Measurements from ENCODE around the gene HCFC1.

HCFC1 gene

GRCh38 chrX:154006947-154007346 lies 35.3 kb upstream of the HCFC1 start:
- H3K4me3 ChIP-seq (ENCODE audit: low read depth, low read length) = no peak overlapping the region
- no peaks in the 10 kb centered on the region for H3K9me3 ChIP-seq (ENCODE audit: control insufficient read depth, low read length)
- no peaks in the 10 kb centered on the region for H3K4me1 ChIP-seq
- no peak overlapping the region for H3K27ac ChIP-seq
- no peak overlapping the region for H3K4me2 ChIP-seq (ENCODE audit: low read length)
- no peak overlapping the region for H2AFZ ChIP-seq
- H3K79me2 ChIP-seq = no peaks in the 10 kb centered on the region
- no peak overlapping the region for H3K9ac ChIP-seq
- no peaks in the 10 kb centered on the region for H3K27me3 ChIP-seq (ENCODE audit: control insufficient read depth, insufficient read depth, low read length)
- H3K36me3 ChIP-seq (ENCODE audit: control insufficient read depth, insufficient read depth, low read length) = no peaks in the 10 kb centered on the region
- TF ChIP-seq CTCF (IDR thresholded peaks at IDR 0.05) = no peak

GRCh38 chrX:154004315-154004714 lies 32.7 kb upstream of the HCFC1 start:
- no peak overlapping the region for H3K4me2 ChIP-seq (ENCODE audit: low read length)
- TF ChIP-seq CTCF (IDR thresholded peaks at IDR 0.05) = no peak
- no peak overlapping the region for H2AFZ ChIP-seq
- H3K4me1 ChIP-seq = no peaks in the 10 kb centered on the region
- no peak overlapping the region for H3K27ac ChIP-seq
- no peaks in the 10 kb centered on the region for H3K27me3 ChIP-seq (ENCODE audit: control insufficient read depth, insufficient read depth, low read length)
- no peaks in the 10 kb centered on the region for H3K79me2 ChIP-seq
- H3K4me3 ChIP-seq (ENCODE audit: low read depth, low read length) = no peak overlapping the region
- no peaks in the 10 kb centered on the region for H3K9me3 ChIP-seq (ENCODE audit: control insufficient read depth, low read length)
- no peaks in the 10 kb centered on the region for H3K36me3 ChIP-seq (ENCODE audit: control insufficient read depth, insufficient read depth, low read length)
- no peak overlapping the region for H3K9ac ChIP-seq

- no peak overlapping the region for H3K4me3 ChIP-seq (ENCODE audit: low read depth, low read length)
- H3K9me3 ChIP-seq (ENCODE audit: control insufficient read depth, low read length) = no peaks in the 10 kb centered on the region
- H3K27me3 ChIP-seq (ENCODE audit: control insufficient read depth, insufficient read depth, low read length) = no peaks in the 10 kb centered on the region
- H3K9ac ChIP-seq = no peak overlapping the region
- no peaks in the 10 kb centered on the region for H3K4me1 ChIP-seq
- H3K79me2 ChIP-seq = no peaks in the 10 kb centered on the region
- no peak overlapping the region for H2AFZ ChIP-seq
- H3K36me3 ChIP-seq (ENCODE audit: control insufficient read depth, insufficient read depth, low read length) = no peaks in the 10 kb centered on the region
- no peak overlapping the region for H3K27ac ChIP-seq
- TF ChIP-seq CTCF (IDR thresholded peaks at IDR 0.05) = no peak
- no peak overlapping the region for H3K4me2 ChIP-seq (ENCODE audit: low read length)
Measured at GRCh38 chrX:154002215-154002719, 30.6 kb upstream of the HCFC1 start.

GRCh38 chrX:154000051-154000450 lies 28.4 kb upstream of the HCFC1 start:
- Histone ChIP-seq H3K4me2 (ENCODE audit: low read length) (no peak overlapping the region), H3K79me2 (no peaks in the 10 kb centered on the region), H3K36me3 (ENCODE audit: control insufficient read depth, insufficient read depth, low read length) (no peaks in the 10 kb centered on the region), H3K4me3 (ENCODE audit: low read depth, low read length) (no peak overlapping the region), H3K27me3 (ENCODE audit: control insufficient read depth, insufficient read depth, low read length) (no peaks in the 10 kb centered on the region), H2AFZ (no peak overlapping the region), H3K9ac (no peak overlapping the region), H3K27ac (no peak overlapping the region), H3K9me3 (ENCODE audit: control insufficient read depth, low read length) (no peaks in the 10 kb centered on the region), H3K4me1 (no peaks in the 10 kb centered on the region)
- TF ChIP-seq CTCF (IDR thresholded peaks at IDR 0.05) = no peak

GRCh38 chrX:153999359-154000037 lies 27.9 kb upstream of the HCFC1 start:
- TF ChIP-seq CTCF (IDR thresholded peaks at IDR 0.05) = no peak
- H3K27ac ChIP-seq = no peak overlapping the region

More at GRCh38 chrX:153999359-154000037, 27.9 kb upstream of the HCFC1 start:
- H3K9ac ChIP-seq = no peak overlapping the region
- H3K4me1 ChIP-seq = no peaks in the 10 kb centered on the region
- no peaks in the 10 kb centered on the region for H3K79me2 ChIP-seq
- H3K9me3 ChIP-seq (ENCODE audit: control insufficient read depth, low read length) = no peaks in the 10 kb centered on the region
- H3K36me3 ChIP-seq (ENCODE audit: control insufficient read depth, insufficient read depth, low read length) = no peaks in the 10 kb centered on the region
- no peak overlapping the region for H2AFZ ChIP-seq
- no peak overlapping the region for H3K4me2 ChIP-seq (ENCODE audit: low read length)
- H3K4me3 ChIP-seq (ENCODE audit: low read depth, low read length) = no peak overlapping the region
- H3K27me3 ChIP-seq (ENCODE audit: control insufficient read depth, insufficient read depth, low read length) = no peaks in the 10 kb centered on the region
